Activated naive CD8-positive, alpha-beta T cell treated with anti-CD3 and anti-CD28 coated beads for 36 hours (primary cell): Measurements from ENCODE around the gene BTBD6. TPM values are rescaled to one million over a fixed set of nuclear protein-coding genes. Genes with fewer than 3 reads are reported as not detected.

Source experiments
- DNase-seq: peaks from one replicate; pipeline ENCODE4 v3.0.0; 2021
- H3K27ac Mint-ChIP-seq: one replicate; pipeline ENCODE4 v1.8.0; 2022; ENCODE audit warnings: mild to moderate bottlenecking, moderate library complexity, mixed read lengths
- H3K27me3 Mint-ChIP-seq: one replicate; pipeline ENCODE4 v1.8.0; 2022; ENCODE audit warnings: mild to moderate bottlenecking, mixed read lengths
- H3K36me3 Mint-ChIP-seq: one replicate; pipeline ENCODE4 v1.8.0; 2021; ENCODE audit warnings: mild to moderate bottlenecking, mixed read lengths
- H3K4me1 Mint-ChIP-seq: one replicate; pipeline ENCODE4 v1.8.0; 2021; ENCODE audit warnings: mixed read lengths
- H3K4me3 Mint-ChIP-seq: one replicate; pipeline ENCODE4 v1.8.0; 2022; ENCODE audit warnings: mild to moderate bottlenecking, moderate library complexity, mixed read lengths
- H3K9me3 Mint-ChIP-seq: one replicate; pipeline ENCODE4 v1.8.0; 2022; ENCODE audit warnings: mixed read lengths
- total RNA-seq, 2 experiments: library from RNA; stranded (reverse); gene quantifications; one replicate each; pipeline ENCODE4 v1.2.3, GENCODE V29; 2021

The BTBD6 gene
- total RNA-seq, 2 experiments from 2014 or later: 33.9 to 35.2 TPM

DNA sequence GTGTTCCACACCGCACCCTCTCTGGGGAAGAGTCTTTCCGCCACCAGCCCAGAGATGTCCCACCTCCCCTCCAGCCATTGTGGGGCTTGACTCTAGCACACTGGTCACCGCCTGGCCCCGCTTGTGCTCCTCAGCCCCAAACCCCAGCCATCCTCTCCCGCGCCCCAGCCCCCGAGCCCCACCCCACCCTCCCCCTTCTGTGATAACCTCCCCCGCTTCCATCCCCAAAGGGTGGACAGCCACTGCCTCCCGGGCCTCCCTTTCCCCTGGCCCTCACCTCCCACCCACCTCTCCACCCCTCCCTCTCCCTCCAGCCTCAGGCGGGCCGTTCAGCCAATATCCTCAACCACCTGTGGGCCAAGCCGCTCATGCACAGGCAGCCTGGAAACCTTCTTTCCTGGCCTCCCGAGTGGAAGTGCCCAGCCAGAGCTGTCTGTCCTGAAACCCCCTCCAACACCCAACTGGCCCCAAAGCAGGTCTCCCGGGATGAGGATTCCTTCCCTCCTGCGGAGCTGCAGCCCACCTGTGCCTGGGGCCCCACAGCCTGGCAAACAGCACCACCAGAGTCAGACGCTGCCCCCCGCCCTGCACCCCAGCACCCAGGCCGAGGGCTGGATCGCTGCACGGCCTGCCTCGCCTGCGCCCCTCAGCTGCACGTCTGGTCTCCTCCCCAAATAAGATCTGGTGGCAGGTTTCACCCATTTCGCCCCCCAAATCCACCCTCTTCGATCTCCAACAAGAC, 40.2 kb upstream of the BTBD6 start:
- Mint-ChIP-seq H3K27ac (no peak overlapping the region), H3K36me3 (no peaks in the 10 kb centered on the region), H3K4me3 (no peak overlapping the region), H3K27me3 (no peaks in the 10 kb centered on the region), H3K9me3 (no peaks in the 10 kb centered on the region), H3K4me1 (peaks cover 4% of the 10 kb centered on the region)
- no peak for DNase-seq

GRCh38 chr14:105208738-105209075, 39.6 kb upstream of the BTBD6 start:
- Mint-ChIP-seq H3K4me1 (peaks cover 4% of the 10 kb centered on the region), H3K36me3 (no peaks in the 10 kb centered on the region), H3K9me3 (no peaks in the 10 kb centered on the region), H3K4me3 (no peak overlapping the region), H3K27me3 (no peaks in the 10 kb centered on the region), H3K27ac (no peak overlapping the region)
- DNase-seq: no peak

DNA sequence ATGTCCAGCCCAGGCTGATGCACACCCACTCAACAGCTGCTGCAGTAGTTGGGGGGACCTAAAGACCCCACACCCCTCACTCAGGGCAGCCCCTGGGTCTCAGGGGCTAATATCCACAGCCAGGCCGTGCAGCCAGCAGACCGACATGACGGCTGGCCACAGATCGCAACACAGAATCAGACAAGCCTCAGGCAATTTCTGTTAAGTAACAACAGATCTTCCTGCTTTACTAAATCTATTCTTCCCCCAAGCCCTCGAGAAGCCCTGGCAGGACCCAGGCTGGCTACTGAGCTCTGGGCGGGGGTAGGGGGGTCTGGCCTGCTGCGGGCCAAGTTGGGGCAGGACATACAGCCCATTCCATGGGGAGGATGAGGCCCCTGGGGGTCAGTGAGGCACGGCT, 39.2 kb upstream of the BTBD6 start:
- H3K4me1 Mint-ChIP-seq: peaks cover 4% of the 10 kb centered on the region
- no peak for DNase-seq
- H3K27me3 Mint-ChIP-seq: no peaks in the 10 kb centered on the region
- no peaks in the 10 kb centered on the region for H3K36me3 Mint-ChIP-seq
- H3K4me3 Mint-ChIP-seq: no peak overlapping the region
- no peak overlapping the region for H3K27ac Mint-ChIP-seq
- H3K9me3 Mint-ChIP-seq: no peaks in the 10 kb centered on the region

GRCh38 chr14:105209646-105210045, 38.7 kb upstream of the BTBD6 start:
- Mint-ChIP-seq H3K9me3 (no peaks in the 10 kb centered on the region), H3K27ac (no peak overlapping the region), H3K36me3 (no peaks in the 10 kb centered on the region), H3K27me3 (no peaks in the 10 kb centered on the region), H3K4me3 (no peak overlapping the region), H3K4me1 (no peaks in the 10 kb centered on the region)
- no peak for DNase-seq

DNA sequence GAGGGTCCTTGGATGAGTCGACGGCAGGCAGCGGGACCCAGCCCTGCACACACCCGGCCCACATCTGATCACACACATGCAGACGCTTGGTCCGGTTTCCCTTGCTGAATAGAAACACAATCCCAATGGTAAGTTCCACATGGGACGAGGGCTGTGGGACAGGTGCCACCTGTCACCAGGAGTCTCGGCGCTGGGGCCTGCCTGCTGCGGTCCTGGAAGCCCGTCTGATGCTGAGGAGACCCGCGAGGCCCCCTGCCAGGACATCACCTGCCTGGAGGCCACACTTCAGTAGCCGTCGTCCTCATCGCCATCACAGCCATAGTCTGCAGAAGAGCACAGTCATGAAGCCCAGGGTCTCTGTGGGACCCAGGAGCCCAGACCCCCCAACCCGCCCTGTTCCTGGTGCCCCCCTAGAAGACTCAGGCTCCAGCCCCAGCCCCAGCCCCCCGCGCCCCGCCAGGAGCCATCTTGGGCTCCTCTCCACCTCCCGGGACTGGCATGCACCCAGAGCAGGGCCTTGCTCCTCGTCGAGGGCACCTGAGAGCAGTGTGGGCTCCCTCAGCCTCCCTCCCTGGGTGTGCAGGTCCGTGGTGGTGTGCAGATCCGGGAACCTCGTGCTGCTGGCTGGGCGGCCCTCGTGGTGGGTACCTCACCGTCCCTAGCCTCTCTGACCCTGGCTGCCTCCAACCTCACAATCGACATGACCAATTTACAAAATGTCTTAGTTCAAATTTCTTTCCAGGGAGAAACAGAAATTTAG, 37.9 kb upstream of the BTBD6 start:
- no peaks in the 10 kb centered on the region for H3K36me3 Mint-ChIP-seq
- H3K4me1 Mint-ChIP-seq: no peaks in the 10 kb centered on the region
- H3K4me3 Mint-ChIP-seq: no peak overlapping the region
- no peaks in the 10 kb centered on the region for H3K27me3 Mint-ChIP-seq
- no peak overlapping the region for H3K27ac Mint-ChIP-seq
- no peak for DNase-seq
- H3K9me3 Mint-ChIP-seq: no peaks in the 10 kb centered on the region

GRCh38 chr14:105211086-105211757, 37.1 kb upstream of the BTBD6 start:
- no peaks in the 10 kb centered on the region for H3K27me3 Mint-ChIP-seq
- H3K4me3 Mint-ChIP-seq: no peak overlapping the region
- H3K27ac Mint-ChIP-seq: no peak overlapping the region
- no peaks in the 10 kb centered on the region for H3K36me3 Mint-ChIP-seq
- no peaks in the 10 kb centered on the region for H3K4me1 Mint-ChIP-seq
- no peaks in the 10 kb centered on the region for H3K9me3 Mint-ChIP-seq
- DNase-seq: no peak

GRCh38 chr14:105211758-105212089, 36.6 kb upstream of the BTBD6 start:
- Mint-ChIP-seq H3K4me1 (no peaks in the 10 kb centered on the region), H3K4me3 (no peak overlapping the region), H3K36me3 (no peaks in the 10 kb centered on the region), H3K27ac (no peak overlapping the region), H3K27me3 (no peaks in the 10 kb centered on the region), H3K9me3 (no peaks in the 10 kb centered on the region)
- no peak for DNase-seq

- H3K27ac Mint-ChIP-seq: no peak overlapping the region
- no peak for DNase-seq
- no peaks in the 10 kb centered on the region for H3K9me3 Mint-ChIP-seq
- H3K36me3 Mint-ChIP-seq: no peaks in the 10 kb centered on the region
- no peak overlapping the region for H3K4me3 Mint-ChIP-seq
- no peaks in the 10 kb centered on the region for H3K27me3 Mint-ChIP-seq
- no peaks in the 10 kb centered on the region for H3K4me1 Mint-ChIP-seq
These were observed 35.6 kb upstream of the BTBD6 start for GRCh38 chr14:105212541-105213300.

- DNase-seq: no peak
- Mint-ChIP-seq H3K27ac (no peak overlapping the region), H3K36me3 (no peaks in the 10 kb centered on the region), H3K27me3 (no peaks in the 10 kb centered on the region), H3K4me1 (no peaks in the 10 kb centered on the region), H3K4me3 (no peak overlapping the region), H3K9me3 (no peaks in the 10 kb centered on the region)
These were observed 35.0 kb upstream of the BTBD6 start for GRCh38 chr14:105213361-105213760.

DNA sequence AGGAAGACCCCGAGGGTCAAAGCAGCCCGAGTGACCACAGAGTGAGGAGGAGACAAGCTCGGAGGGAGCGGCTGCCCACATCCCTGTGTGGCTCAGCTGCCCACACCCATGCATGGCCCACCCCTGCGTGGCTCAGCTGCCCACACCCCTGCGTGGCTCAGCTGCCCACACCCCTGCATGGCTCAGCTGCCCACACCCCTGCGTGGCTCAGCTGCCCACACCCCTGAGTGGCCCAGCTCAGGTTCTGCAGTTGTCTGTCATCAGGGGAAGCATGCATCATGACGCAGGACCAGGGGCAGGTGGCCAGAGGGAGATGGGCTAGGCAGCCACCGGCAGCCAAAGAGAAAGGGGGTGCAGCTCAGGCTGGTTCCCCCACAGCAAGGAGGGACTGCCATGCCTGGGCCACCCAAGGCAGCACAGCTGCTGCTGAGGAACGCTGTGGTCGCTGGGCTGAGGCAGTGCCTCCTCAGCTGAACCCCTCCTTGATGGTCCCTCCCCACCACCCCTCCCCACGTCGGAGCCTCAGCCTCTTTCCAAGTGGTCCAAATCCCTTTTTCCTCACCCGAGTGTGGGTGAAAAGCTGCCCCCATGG, 33.9 kb upstream of the BTBD6 start:
- Mint-ChIP-seq H3K27me3 (no peaks in the 10 kb centered on the region), H3K4me3 (no peak overlapping the region), H3K4me1 (no peaks in the 10 kb centered on the region), H3K36me3 (no peaks in the 10 kb centered on the region), H3K9me3 (no peaks in the 10 kb centered on the region), H3K27ac (no peak overlapping the region)
- DNase-seq: no peak

DNA sequence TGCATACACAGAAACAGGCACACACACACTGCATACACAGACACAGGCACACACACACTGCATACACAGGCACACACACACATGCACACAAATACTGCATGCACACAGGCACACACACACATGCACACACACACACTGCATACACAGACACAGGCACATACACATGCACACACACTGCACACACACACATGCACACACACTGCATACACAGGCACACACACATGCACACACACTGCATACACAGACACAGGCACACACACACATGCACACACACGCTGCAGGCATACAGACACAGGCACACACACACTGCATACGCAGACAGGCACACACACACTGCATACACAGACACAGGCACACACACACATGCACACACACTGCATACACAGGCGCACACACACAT, 32.7 kb upstream of the BTBD6 start:
- Mint-ChIP-seq H3K9me3 (no peaks in the 10 kb centered on the region), H3K4me1 (no peaks in the 10 kb centered on the region), H3K27ac (no peak overlapping the region), H3K27me3 (no peaks in the 10 kb centered on the region), H3K4me3 (no peak overlapping the region), H3K36me3 (no peaks in the 10 kb centered on the region)
- no peak for DNase-seq

GRCh38 chr14:105216490-105217247, 31.7 kb upstream of the BTBD6 start:
- Mint-ChIP-seq H3K9me3 (no peaks in the 10 kb centered on the region), H3K27me3 (no peaks in the 10 kb centered on the region), H3K36me3 (no peaks in the 10 kb centered on the region), H3K4me1 (no peaks in the 10 kb centered on the region), H3K27ac (no peak overlapping the region), H3K4me3 (no peak overlapping the region)
- no peak for DNase-seq

GRCh38 chr14:105217774-105218173, 30.6 kb upstream of the BTBD6 start:
- no peak overlapping the region for H3K27ac Mint-ChIP-seq
- H3K36me3 Mint-ChIP-seq: peaks cover 2% of the 10 kb centered on the region
- no peaks in the 10 kb centered on the region for H3K4me1 Mint-ChIP-seq
- H3K9me3 Mint-ChIP-seq: no peaks in the 10 kb centered on the region
- H3K27me3 Mint-ChIP-seq: no peaks in the 10 kb centered on the region
- no peak for DNase-seq
- H3K4me3 Mint-ChIP-seq: no peak overlapping the region

GRCh38 chr14:105218611-105219010, 29.7 kb upstream of the BTBD6 start:
- H3K27me3 Mint-ChIP-seq: no peaks in the 10 kb centered on the region
- no peak for DNase-seq
- H3K27ac Mint-ChIP-seq: no peak overlapping the region
- peaks cover 3% of the 10 kb centered on the region for H3K36me3 Mint-ChIP-seq
- H3K4me1 Mint-ChIP-seq: no peaks in the 10 kb centered on the region
- H3K9me3 Mint-ChIP-seq: no peaks in the 10 kb centered on the region
- no peak overlapping the region for H3K4me3 Mint-ChIP-seq
